ENCODE measurements around the gene PCSK2.

The PCSK2 gene

GRCh38 chr20:17510548-17510947 is 283.7 kb downstream of the PCSK2 start:
- no peak for DNase-seq

- DNase-seq = no peak
These were observed 284.6 kb downstream of the PCSK2 start for GRCh38 chr20:17511401-17511800.

DNA sequence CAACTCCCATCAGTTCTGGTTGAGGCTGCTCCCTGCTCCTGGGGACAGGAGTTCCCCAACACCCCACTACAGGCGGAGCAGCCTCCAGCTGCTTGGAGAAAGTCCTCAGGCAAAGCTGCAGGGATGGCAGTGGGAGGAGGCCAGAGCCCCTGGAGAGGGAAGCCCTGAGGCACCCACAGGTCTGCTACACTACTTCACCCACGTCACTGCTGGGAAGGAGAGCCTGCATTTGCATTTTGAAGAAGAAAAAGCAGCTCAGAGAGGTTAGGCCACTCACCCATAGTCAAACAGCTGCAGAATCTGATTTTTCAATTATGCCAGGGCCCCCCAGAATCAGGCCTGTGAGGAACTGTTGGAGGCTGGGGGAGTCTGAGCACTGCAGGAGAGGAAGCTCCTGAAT is 287.1 kb downstream of the PCSK2 start:
- DNase-seq = no peak

DNA sequence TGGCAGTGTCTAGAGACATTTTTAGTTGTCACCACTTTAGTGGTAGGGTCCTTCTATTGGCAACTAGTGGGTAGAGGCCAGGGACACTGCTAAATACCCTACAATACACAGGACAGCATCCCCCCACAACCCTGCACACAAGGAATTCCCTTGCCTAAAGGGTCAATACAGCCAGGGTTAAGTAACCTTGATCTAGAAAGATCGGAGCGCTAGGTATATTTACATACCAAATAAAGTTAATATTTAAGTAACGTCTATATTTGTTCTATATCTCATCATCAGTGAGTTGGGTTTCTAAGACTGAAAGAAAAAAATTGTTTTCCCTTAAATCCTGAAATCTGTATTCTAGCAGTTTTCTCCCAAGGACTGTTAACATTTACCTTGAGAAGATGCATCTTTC is 288.2 kb downstream of the PCSK2 start:
- no peak for DNase-seq

DNA sequence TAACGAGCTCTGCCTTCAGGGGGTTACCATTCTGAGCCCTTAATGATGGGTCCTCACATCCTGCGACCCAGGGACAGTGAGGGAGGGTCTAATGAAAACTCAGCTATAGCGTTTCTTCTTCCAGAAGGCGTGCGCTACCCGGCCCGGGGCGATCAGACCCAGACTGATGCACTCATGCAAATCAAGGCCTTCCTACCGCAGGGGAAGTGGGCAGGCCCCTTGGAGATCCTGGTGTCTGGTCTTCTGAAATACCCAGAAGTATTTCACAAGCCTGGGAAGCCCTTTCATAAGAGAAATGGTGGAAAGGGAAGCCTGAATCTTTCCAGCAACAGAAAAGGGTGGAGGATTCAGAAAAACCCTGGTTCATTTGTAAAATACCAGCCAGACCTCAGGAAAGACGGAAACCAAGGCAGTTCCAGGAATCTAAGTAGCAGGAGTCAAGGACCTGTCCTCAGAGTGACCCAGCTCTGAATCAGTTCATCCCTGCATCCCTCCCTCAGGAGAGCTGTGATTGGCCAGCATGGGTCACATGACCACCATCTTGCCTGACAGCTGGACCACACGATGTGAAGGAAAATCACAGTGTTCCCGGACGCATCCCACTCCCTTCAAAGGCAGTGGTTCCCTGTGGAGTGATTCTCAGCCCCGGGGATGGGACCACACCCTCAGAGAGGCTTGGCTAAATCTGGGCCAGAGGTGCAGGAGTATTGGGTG is 291.7 kb downstream of the PCSK2 start:
- no peak for DNase-seq

GRCh38 chr20:17519606-17520285 is 292.9 kb downstream of the PCSK2 start:
- no peak for DNase-seq

- no peak for DNase-seq
These were observed 293.7 kb downstream of the PCSK2 start for GRCh38 chr20:17520583-17520982.

- no peak for DNase-seq
These were observed 295.7 kb downstream of the PCSK2 start for GRCh38 chr20:17522528-17522927.

DNA sequence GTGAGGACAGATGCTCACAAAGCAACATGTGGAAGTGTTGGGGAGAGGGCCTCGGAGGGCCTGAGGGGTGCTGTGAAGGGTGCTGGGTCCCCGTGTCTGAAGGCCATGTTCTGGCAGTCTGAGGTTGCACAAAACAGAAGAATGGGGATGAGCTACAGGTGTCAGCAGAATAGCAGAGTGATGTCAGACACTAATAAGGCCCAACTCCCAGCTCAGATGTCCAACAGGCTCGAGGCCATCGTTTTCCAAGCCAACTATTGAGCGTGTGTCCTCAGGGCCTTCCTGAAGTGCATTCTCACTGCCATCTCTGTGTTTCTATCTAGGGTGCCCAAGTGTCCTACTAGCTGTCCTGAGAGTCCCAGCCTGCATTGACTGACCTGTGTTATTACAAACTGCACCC is 296.5 kb downstream of the PCSK2 start:
- DNase-seq = no peak

GRCh38 chr20:17524560-17524959 is 297.7 kb downstream of the PCSK2 start:
- no peak for DNase-seq

- no peak for DNase-seq
These were observed 298.3 kb downstream of the PCSK2 start for GRCh38 chr20:17525132-17525531.

- no peak for DNase-seq
These were observed 298.8 kb downstream of the PCSK2 start for GRCh38 chr20:17525650-17526049.

- DNase-seq = no peak
These were observed 302.7 kb downstream of the PCSK2 start for GRCh38 chr20:17529586-17529985.

- DNase-seq = no peak
These were observed 303.3 kb downstream of the PCSK2 start for GRCh38 chr20:17530153-17530552.

GRCh38 chr20:17530716-17531664 is 304.1 kb downstream of the PCSK2 start, which contains the start of gene BFSP1:
TSS of gene BFSP1 (minus strand) at chr20:17531379. CDS start at chr20:17531329, 50 bp downstream.
- DNase-seq = peak; percentile 45 to 66

- no peak for DNase-seq
These were observed 304.8 kb downstream of the PCSK2 start for GRCh38 chr20:17531665-17532025.

GRCh38 chr20:17533396-17533795 is 306.6 kb downstream of the PCSK2 start:
- DNase-seq = no peak

DNA sequence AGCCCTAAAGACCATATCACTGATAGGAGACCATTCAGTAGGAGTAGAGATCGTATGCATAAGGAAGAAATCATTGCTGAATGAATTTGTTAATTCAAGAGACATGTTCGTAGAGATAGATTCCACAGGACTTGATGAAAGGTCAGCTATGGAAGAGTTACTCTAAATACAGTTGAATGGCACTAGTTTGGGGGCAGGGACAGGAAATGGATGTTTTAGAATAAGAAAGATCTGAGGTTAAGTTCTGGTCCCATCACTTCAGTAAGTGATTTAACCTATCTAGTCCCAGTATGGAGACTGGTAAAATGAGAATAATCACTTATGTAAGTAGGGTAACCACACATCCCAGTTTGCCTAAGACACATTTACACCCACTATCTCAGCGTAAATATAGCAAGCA is 307.2 kb downstream of the PCSK2 start:
- no peak for DNase-seq

All from hippocampal formation (tissue), 2 donors.